GM19463 (cell line): Measurements from ENCODE around the gene LCP1.

Experiments
- ATAC-seq: cut with Tn5 transposase; IDR thresholded peaks from one replicate; pipeline ENCODE4 v1.9.1; 2021; ENCODE audit warnings: mild to moderate bottlenecking, moderate library complexity; ENCODE audit not compliant: unreplicated experiment

The LCP1 gene

GRCh38 chr13:46183018-46183946 lies 1.3 kb upstream of the LCP1 start:
- no peak for ATAC-seq

- ATAC-seq: peak; percentile 5
These were observed 507 bp upstream of the LCP1 start for GRCh38 chr13:46182491-46182877.

GRCh38 chr13:46181377-46181839 lies 569 bp downstream of the LCP1 start:
- no peak for ATAC-seq

- ATAC-seq: no peak
These were observed 1.8 kb downstream of the LCP1 start for GRCh38 chr13:46179969-46180763.

GRCh38 chr13:46179491-46179908 lies 2.5 kb downstream of the LCP1 start:
- no peak for ATAC-seq

DNA sequence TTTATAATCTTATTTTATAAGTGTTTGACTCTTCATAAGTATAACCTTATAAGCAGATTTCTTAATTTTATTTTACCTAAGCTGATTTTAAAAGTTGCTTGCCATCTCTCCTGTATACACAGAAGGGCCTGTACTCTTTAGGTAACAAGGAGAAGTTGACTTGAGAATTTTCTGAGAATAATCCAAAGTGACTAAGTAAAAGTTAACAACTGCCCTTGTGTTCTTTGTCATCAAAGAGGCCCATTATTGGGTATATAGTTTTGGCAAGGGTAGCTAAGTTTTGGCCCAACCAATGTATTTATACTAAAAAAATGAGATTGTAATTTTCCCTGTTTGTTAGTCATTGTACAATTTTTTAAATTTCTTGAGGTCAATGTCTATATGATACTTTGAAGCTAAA lies 3.2 kb downstream of the LCP1 start:
- ATAC-seq: no peak

GRCh38 chr13:46178143-46178542 lies 3.8 kb downstream of the LCP1 start:
- no peak for ATAC-seq

- peak; percentile 27 for ATAC-seq
These were observed 5.2 kb downstream of the LCP1 start for GRCh38 chr13:46176756-46177155.

DNA sequence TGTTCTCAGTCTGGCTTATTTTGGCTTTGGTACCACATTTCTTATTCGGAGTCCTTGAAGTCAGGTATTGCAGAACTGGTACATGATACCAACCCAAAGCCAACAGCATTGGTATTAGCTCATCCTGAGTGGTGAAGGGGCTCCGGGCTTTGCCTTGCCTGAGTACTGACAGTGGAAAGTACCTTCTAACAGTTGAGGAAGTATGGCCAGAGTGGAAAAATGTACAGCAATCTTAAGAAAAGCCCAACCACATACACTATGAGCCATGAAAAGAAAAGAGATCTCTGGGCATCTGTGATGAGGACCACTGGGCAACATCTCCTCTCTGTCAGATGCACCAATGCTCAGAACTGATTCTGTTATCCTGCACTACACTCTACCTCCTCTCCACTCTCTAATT lies 8.3 kb downstream of the LCP1 start:
- ATAC-seq: peak; percentile 63

- no peak for ATAC-seq
These were observed 9.4 kb downstream of the LCP1 start for GRCh38 chr13:46172531-46172991.

GRCh38 chr13:46171739-46172138 lies 10.2 kb downstream of the LCP1 start:
- ATAC-seq: no peak

DNA sequence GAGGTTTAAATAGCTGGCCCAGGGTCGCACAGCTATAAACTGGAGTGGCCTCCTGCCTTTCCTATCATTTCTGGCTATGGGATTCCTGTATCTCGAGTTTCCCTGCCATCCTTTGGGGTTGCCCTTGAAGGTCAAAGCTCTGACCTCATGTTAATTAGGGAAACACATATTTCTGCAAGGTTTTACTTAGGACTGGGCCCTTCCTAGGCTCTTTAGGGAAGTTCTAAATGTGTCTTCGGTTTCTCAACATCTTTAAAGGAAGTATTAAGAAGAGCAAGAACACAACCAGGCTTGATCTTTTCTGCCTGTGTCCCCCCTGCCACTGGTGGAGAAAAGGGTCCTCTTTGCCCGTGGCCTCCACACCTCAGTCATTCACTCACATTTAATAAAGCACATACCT lies 10.8 kb downstream of the LCP1 start:
- ATAC-seq: no peak

DNA sequence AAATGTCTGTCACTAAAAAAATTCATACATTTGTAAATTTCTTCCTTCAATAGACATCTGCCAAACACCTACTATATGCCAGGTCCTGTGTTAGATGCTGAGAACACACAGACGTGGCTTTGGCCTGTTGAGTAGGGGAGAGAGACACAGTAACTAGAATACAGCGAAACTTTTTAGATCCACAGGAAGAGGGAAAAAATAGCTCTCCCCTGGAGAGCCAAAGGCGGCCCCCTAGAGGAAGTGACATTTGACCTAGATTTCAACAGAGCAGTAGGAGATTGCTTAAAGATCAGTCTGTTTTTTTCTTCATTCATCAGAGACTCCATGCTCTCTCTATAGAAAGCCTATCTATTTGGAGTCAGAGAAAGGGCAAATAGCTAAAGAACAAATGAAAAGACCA lies 11.3 kb downstream of the LCP1 start:
- no peak for ATAC-seq

GRCh38 chr13:46170268-46170667 lies 11.7 kb downstream of the LCP1 start:
- no peak for ATAC-seq

GRCh38 chr13:46169758-46170157 lies 12.2 kb downstream of the LCP1 start:
- no peak for ATAC-seq

DNA sequence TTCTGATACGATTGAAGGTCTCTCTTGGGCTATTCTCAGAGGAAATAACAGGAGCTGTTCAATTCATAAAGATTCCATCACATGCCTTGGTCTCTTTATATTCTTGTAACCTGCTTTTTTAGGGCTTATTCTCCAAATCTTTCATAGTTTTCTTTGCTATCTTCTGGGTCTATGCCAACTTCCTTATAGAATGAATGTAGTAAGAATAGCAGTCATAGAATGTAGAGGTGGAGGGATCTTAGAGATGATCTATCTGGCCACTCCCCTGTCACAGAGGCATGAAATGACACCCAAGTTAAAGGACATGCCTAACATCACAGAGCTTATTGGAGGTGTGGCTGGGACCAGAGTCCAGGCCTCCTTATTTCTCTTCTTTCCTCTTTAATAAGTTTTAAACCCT lies 13.2 kb downstream of the LCP1 start:
- ATAC-seq: no peak

- ATAC-seq: peak; percentile 33
These were observed 13.6 kb downstream of the LCP1 start for GRCh38 chr13:46168341-46168740.

GRCh38 chr13:46166947-46167610 lies 14.9 kb downstream of the LCP1 start:
- no peak for ATAC-seq

GRCh38 chr13:46166224-46166584 lies 15.8 kb downstream of the LCP1 start:
- no peak for ATAC-seq

- ATAC-seq: peak; percentile 59
These were observed 16.3 kb downstream of the LCP1 start for GRCh38 chr13:46165485-46166223.

DNA sequence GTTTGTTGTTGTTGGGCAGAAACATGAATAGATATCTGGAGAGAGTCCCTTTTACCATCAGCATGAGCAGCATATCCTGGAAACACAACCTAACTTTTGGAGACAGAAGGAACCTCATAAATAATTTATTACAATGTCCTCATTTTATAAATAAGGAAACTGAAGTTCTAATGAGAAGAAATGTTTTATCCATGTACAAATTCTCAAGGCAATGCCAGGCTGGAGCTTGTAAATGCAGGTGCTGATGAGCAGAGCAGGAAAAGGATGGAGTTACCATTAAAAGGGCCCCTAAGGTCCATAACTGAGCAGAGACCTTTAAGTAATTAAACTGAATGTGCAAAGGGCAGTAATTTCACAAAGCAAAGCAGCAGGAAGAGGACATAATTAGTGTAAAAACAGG lies 17.3 kb downstream of the LCP1 start:
- ATAC-seq: no peak
